Activated CD4-positive, alpha-beta T cell treated with anti-CD3 and anti-CD28 coated beads, Interleukin-2, amount 10 ng/mL, durations not matched to agents 24 days and 14 days (primary cell): ENCODE results near the gene ZNF407. TPM values are rescaled to one million over a fixed set of nuclear protein-coding genes. Genes with fewer than 3 reads are reported as not detected.
"Not testable (repeated sequence)": the region's sequence is repeated elsewhere in the genome, so short reads cannot be mapped to it uniquely, and the experiment has no call there.

Experiments used
- DNase-seq: peaks from one replicate; pipeline ENCODE4 v3.0.0; 2022
- H3K27ac Mint-ChIP-seq: one replicate; pipeline ENCODE4 v1.8.0; 2022; ENCODE audit warnings: mild to moderate bottlenecking, mixed read lengths
- H3K27me3 Mint-ChIP-seq: one replicate; pipeline ENCODE4 v1.8.0; 2022; ENCODE audit warnings: mixed read lengths
- H3K36me3 Mint-ChIP-seq: one replicate; pipeline ENCODE4 v1.8.0; 2022; ENCODE audit warnings: low read depth, mild to moderate bottlenecking, mixed read lengths
- H3K4me1 Mint-ChIP-seq: one replicate; pipeline ENCODE4 v1.8.0; 2021; ENCODE audit warnings: mixed read lengths
- H3K4me3 Mint-ChIP-seq: one replicate; pipeline ENCODE4 v1.8.0; 2022; ENCODE audit warnings: mild to moderate bottlenecking, moderate library complexity, mixed read lengths
- H3K9me3 Mint-ChIP-seq: one replicate; pipeline ENCODE4 v1.8.0; 2021; ENCODE audit warnings: mixed read lengths
- intact Hi-C: fragments of 100-400 bp; cut with micrococcal nuclease; formaldehyde crosslinking; loops from one replicate; pipeline ENCODE4 v1.15.1; 2023
- total RNA-seq: library from RNA; stranded (reverse); gene quantifications from 2 replicates; pipeline ENCODE4 v1.2.3, GENCODE V29; 2022

The ZNF407 gene
- total RNA-seq, 1 donor from 2014 or later: 18.1 TPM

DNA sequence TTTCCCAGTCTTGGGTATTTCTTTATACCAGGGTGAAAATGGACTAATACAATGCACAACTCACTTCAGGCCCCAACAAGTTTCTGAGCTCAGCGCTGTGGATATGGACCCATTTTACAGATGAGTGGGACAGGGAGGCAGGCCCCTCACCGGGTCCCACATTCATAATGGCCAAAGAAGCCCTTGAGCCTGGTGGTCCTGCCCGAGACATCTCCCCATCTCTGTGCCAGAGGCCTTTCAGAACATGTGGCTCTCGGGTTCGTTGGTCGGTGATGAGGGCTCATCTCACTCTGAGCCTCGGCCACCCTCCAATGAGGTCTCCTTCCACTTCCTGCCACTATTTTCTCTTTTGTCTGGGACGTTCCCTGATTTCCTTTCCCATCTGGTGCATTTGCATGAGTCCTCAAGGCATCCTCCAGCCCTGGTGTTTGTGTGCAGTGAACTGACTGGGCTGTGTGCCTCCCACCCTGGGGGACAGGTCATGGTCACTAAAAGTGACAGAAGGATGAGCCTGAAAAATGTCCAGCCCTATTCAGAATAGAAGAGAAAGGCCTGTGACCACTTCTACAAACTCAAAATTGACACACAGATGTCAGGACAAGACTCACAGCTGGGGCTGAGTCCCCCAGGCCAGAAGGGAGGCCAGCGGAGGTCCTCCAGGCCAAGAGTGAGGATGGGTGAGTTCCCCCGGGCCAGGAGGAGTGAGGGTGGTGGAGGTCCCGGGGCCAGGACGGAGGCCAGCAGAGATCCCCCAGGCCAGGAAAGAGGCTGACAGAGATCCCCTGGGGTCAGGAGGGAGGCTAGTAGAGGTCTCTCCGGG lies 476.7 kb downstream of the ZNF407 start:
- intact Hi-C loops: loop anchor here (10.0 kb wide), 3 partner anchors 170 to 480 kb away; partner anchors contain the start of gene ZNF407
- Mint-ChIP-seq H3K4me3 (no peak overlapping the region), H3K36me3 (peaks cover 14% of the 10 kb centered on the region), H3K4me1 (peaks cover 25% of the 10 kb centered on the region), H3K9me3 (peaks cover 15% of the 10 kb centered on the region), H3K27me3 (no peaks in the 10 kb centered on the region), H3K27ac (no peak overlapping the region)
- no peak for DNase-seq

GRCh38 chr18:75075016-75075305 lies 477.3 kb downstream of the ZNF407 start:
- Mint-ChIP-seq H3K4me1 (peaks cover 21% of the 10 kb centered on the region), H3K36me3 (peaks cover 14% of the 10 kb centered on the region), H3K27ac (no peak overlapping the region), H3K9me3 (peaks cover 15% of the 10 kb centered on the region), H3K4me3 (no peak overlapping the region), H3K27me3 (no peaks in the 10 kb centered on the region)
- intact Hi-C loops: loop anchor here (10.0 kb wide), 3 partner anchors 170 to 480 kb away; partner anchors contain the start of gene ZNF407
- DNase-seq: no peak

DNA sequence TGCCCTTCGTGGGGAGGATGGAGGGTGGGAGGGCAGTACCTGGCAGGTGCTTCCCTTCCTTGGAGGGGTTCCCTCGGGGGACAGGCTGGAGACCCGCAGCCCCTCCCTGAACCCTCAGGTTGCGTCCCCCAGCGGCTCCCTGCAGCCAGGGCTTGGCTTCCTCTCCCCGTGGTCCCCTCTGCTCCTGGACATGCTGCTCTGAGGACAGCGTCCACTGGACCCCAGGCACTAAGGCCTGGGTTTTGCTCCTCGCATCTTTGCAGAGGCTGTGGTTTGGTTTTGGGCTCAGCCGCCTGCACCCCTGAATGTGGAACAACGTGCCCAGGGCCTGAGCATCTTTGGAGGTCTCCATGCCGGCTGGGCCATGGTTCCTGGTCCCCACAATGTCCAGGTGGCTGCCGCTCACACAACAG lies 477.8 kb downstream of the ZNF407 start:
- Mint-ChIP-seq H3K27me3 (no peaks in the 10 kb centered on the region), H3K27ac (no peak overlapping the region), H3K4me1 (peaks cover 17% of the 10 kb centered on the region), H3K36me3 (peaks cover 14% of the 10 kb centered on the region), H3K9me3 (peaks cover 15% of the 10 kb centered on the region), H3K4me3 (no peak overlapping the region)
- intact Hi-C loops: loop anchor here (10.0 kb wide), 3 partner anchors 169 to 481 kb away; partner anchors contain the start of gene ZNF407
- DNase-seq: no peak

- H3K27me3 Mint-ChIP-seq: peaks cover 3% of the 10 kb centered on the region
- H3K9me3 Mint-ChIP-seq: peaks cover 15% of the 10 kb centered on the region
- intact Hi-C loops: loop anchor here (10.0 kb wide), 3 partner anchors 169 to 481 kb away; partner anchors contain the start of gene ZNF407
- no peak overlapping the region for H3K4me3 Mint-ChIP-seq
- no peak for DNase-seq
- H3K36me3 Mint-ChIP-seq: peaks cover 14% of the 10 kb centered on the region
- H3K27ac Mint-ChIP-seq: no peak overlapping the region
- peaks cover 8% of the 10 kb centered on the region for H3K4me1 Mint-ChIP-seq
Observed at GRCh38 chr18:75076286-75076685, 478.6 kb downstream of the ZNF407 start.

- no peak for DNase-seq
- peaks cover 20% of the 10 kb centered on the region for H3K9me3 Mint-ChIP-seq
- H3K27ac Mint-ChIP-seq: no peak overlapping the region
- intact Hi-C loops: no loop called here
- no peak overlapping the region for H3K4me3 Mint-ChIP-seq
- no peaks in the 10 kb centered on the region for H3K4me1 Mint-ChIP-seq
- peaks cover 3% of the 10 kb centered on the region for H3K27me3 Mint-ChIP-seq
- peaks cover under 1% of the 10 kb centered on the region for H3K36me3 Mint-ChIP-seq
Observed at GRCh38 chr18:75081486-75081885, 483.8 kb downstream of the ZNF407 start.

GRCh38 chr18:75083131-75083530 lies 485.5 kb downstream of the ZNF407 start:
- no peak for DNase-seq
- no peaks in the 10 kb centered on the region for H3K4me1 Mint-ChIP-seq
- peaks cover 17% of the 10 kb centered on the region for H3K9me3 Mint-ChIP-seq
- H3K27me3 Mint-ChIP-seq: peaks cover 3% of the 10 kb centered on the region
- no peaks in the 10 kb centered on the region for H3K36me3 Mint-ChIP-seq
- no peak overlapping the region for H3K27ac Mint-ChIP-seq
- intact Hi-C loops: no loop called here
- H3K4me3 Mint-ChIP-seq: no peak overlapping the region

DNA sequence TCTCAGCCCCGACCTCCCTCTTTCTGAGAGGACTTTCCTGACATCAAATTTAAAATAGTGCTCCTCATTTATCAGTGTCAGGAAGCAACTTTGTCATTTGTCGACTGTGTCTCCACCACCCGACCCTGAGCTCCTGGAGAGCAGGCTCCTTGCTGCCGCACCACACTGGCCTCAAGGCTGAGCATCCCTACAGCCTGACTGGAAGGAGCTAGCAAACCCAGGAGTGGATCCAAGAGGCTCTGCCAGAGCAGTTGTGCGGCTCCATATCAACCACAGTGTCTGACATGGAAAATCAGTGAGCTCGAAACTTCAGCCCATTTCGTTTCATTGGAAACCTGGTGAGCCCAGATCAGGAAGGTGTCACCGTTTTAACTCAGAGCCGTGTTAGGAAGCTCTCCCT lies 486.1 kb downstream of the ZNF407 start:
- no peak for DNase-seq
- Mint-ChIP-seq H3K36me3 (no peaks in the 10 kb centered on the region), H3K4me1 (no peaks in the 10 kb centered on the region), H3K9me3 (peaks cover 17% of the 10 kb centered on the region), H3K27ac (no peak overlapping the region), H3K4me3 (no peak overlapping the region), H3K27me3 (peaks cover 3% of the 10 kb centered on the region)
- intact Hi-C loops: no loop called here

DNA sequence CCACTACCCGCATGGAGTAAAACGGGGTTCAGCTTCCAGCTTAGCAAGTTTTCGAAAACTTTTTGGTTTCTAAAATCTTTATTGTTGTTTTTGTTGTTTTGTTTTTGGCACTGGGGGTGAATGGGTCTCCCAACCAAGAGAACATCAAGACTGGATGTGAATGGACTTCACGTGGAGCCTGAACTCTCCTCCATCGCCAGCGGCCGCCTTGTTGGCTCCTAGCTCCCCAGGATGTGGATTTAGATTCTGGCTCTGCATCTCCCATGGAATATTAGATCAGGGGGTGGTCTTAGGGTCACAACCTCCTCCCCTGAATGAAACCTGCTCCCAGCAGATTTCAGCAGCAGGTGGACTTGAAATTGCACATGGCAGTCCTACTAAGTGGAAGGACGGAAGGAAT lies 488.0 kb downstream of the ZNF407 start:
- DNase-seq, intact Hi-C loops, H3K4me3 Mint-ChIP-seq, H3K36me3 Mint-ChIP-seq, H3K4me1 Mint-ChIP-seq, H3K27me3 Mint-ChIP-seq, H3K27ac Mint-ChIP-seq: not testable (repeated sequence)
- peaks cover 11% of the 10 kb centered on the region for H3K9me3 Mint-ChIP-seq

DNA sequence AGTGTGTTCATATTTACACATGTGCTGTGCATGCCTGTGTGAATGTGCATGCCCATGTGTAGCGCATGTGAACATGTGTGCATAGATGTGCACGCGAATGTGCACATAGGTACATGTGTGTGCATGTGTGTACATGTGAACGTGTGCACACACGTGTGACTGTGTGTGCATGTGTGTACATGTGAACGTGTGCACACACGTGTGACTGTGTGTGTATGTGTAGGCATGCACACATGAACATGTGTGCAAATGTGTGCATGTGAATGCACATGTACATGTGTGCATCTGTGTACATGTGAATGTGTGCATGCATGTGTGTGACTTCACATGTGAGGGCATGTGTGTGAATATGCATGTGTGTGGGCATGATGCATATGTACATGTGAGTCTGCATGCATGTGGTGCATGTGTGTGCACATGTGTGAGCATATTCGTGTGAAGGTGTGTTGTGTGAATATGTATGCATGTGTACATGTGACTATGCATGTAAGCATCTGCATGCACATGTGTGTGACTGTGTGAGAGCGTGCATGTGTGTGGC lies 488.9 kb downstream of the ZNF407 start:
- Mint-ChIP-seq H3K4me1 (no peaks in the 10 kb centered on the region), H3K27me3 (no peaks in the 10 kb centered on the region), H3K36me3 (no peaks in the 10 kb centered on the region), H3K9me3 (peaks cover 11% of the 10 kb centered on the region), H3K4me3 (no peak overlapping the region), H3K27ac (no peak overlapping the region)
- intact Hi-C loops: no loop called here
- no peak for DNase-seq

DNA sequence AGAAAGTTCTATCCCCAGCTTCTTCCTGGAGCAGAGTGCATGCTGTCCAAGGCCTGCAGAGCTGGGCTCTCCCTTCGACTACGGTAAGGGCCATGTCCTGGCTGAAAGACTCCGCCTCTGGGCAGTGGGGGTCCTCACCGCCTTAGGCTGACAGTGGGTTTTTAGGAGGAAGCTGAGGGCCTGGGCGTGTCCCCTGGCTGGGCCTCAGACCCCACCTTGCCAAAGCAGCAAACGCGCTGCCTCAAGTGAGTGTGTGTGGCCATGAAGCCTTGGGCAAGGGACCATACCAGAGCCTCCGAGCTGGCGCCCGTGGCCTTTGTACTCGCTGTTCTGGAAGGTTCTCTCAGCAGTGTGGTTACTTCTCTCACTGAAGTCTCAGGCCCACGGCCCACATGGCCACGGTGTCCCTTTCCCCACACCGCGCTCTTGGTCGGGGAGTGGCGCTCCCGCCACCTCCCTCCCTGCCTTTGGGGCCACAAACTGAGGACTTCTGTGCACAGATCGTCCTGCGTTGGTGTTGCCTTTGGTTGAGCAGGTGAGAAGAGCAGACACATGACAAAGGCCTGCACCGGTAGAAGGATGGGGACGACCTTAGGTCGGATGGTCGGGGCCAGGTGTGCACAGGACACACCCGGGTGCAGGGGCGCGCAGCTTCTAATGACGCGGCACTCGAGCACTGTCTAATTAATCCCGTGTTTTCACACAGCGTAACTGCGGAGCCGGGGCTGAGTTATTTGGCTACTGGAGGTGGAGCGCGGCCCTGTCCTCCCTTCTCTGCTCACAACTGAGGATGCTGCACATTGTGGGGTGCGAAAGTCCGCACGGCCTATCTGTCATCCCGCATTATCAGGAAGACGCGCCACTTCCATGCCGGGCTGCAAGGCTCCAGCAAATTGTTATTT lies 489.7 kb downstream of the ZNF407 start:
- Mint-ChIP-seq H3K9me3 (peaks cover 11% of the 10 kb centered on the region), H3K4me1 (no peaks in the 10 kb centered on the region), H3K27ac (no peak overlapping the region), H3K27me3 (no peaks in the 10 kb centered on the region), H3K36me3 (no peaks in the 10 kb centered on the region), H3K4me3 (no peak overlapping the region)
- DNase-seq: no peak
- intact Hi-C loops: no loop called here

DNA sequence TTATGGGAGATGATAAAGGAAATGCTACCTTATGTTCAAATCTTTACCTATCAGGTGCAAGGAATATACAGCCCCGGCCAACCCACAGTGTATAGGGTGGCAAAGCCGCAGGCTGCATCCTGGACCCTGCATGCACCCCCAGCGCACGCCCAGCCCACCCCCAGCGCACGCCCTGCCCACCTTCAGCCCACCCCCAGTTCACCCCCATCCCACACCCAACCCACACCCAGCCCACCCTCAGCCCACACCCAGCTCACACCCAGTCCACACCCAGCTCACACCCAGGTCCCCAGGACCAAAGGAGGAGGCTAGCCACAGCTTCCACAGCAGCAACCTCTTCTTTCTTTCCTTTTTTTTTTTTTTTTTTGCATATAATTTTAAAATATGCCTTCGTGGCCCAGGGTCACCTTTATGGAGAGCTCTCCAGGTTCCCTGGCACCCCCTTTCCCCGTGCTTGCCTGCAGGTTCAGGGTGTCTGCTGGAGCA lies 490.4 kb downstream of the ZNF407 start:
- Mint-ChIP-seq H3K27me3 (no peaks in the 10 kb centered on the region), H3K36me3 (no peaks in the 10 kb centered on the region), H3K27ac (no peak overlapping the region), H3K4me1 (no peaks in the 10 kb centered on the region), H3K4me3 (no peak overlapping the region), H3K9me3 (peaks cover 11% of the 10 kb centered on the region)
- intact Hi-C loops: no loop called here
- no peak for DNase-seq

- no peaks in the 10 kb centered on the region for H3K27me3 Mint-ChIP-seq
- H3K27ac Mint-ChIP-seq: no peak overlapping the region
- H3K36me3 Mint-ChIP-seq: no peaks in the 10 kb centered on the region
- intact Hi-C loops: no loop called here
- H3K9me3 Mint-ChIP-seq: peaks cover 11% of the 10 kb centered on the region
- H3K4me1 Mint-ChIP-seq: no peaks in the 10 kb centered on the region
- DNase-seq: no peak
- H3K4me3 Mint-ChIP-seq: no peak overlapping the region
Observed at GRCh38 chr18:75088622-75089211, 491.0 kb downstream of the ZNF407 start.

- Mint-ChIP-seq H3K27ac (no peak overlapping the region), H3K36me3 (no peaks in the 10 kb centered on the region), H3K27me3 (no peaks in the 10 kb centered on the region), H3K4me3 (no peak overlapping the region), H3K9me3 (peaks cover 11% of the 10 kb centered on the region), H3K4me1 (no peaks in the 10 kb centered on the region)
- DNase-seq: no peak
- intact Hi-C loops: no loop called here
Observed at GRCh38 chr18:75089748-75090327, 492.2 kb downstream of the ZNF407 start.
